ENCODE results near the gene POU2AF1. TPM values are rescaled to one million over a fixed set of nuclear protein-coding genes. Genes with fewer than 3 reads are reported as not detected.
A peak's percentile ranks its signal among the peaks of the same experiment; 100 is the strongest.

POU2AF1 gene
- total and polyA plus RNA-seq, 2 of the 13 experiments (the other 11 are each of a cell fraction or from before 2014, with no cell fraction given): 1.9 to 3.6 TPM

DNA sequence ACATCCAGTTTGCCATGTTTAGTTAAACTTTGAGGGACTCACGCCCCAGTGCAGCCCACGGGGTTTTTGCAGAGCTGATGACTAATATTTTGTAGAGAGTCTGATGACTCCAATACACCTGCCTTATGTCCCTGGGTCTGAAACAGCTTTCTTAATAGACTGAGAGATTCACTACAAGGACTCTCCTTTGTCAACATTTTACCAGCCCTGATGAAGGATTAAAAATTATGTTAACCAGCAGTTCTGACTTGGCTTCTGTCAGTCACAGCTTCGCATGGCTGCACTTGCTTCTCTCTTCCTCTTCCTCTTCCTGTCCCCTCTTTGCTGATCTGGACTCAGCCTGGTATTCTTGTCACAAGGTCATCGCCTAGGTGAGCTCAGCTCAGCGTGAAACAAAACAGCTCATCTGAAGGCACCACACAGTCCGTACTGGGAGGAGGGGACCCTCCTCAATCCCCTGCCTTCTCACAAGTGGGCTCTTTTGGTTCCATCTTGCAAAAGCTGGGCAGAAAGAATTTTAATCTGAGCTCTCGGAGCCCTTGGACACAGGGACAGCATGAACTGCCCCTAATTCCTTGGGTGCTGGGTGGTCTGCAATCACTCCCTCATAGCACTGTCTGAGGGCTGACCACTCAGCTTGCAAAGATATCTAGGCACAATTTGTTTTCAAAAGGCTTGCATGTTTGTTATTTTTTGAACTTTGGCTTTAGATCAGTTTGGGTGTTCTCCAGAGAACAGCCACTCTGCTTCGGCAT is 38.1 kb upstream of the POU2AF1 start:
- Histone ChIP-seq H3K4me2 (ENCODE audit: low read depth, low read length) (peak overlapping the region; percentile 8; the same call in 1 of the 2 replicates), H4K20me1 (ENCODE audit: insufficient read depth, low read length) (no peaks in the 10 kb centered on the region), H3K79me2 (ENCODE audit: insufficient read depth, low read length) (no peaks in the 10 kb centered on the region), H3K36me3 (replicated peaks in 1 of 2; ENCODE audit: control insufficient read depth in 1 of 2, insufficient read depth in 2 of 2, low read length in 2 of 2) (no peaks in the 10 kb centered on the region), H3K27me3 (ENCODE audit: control insufficient read depth in 1 of 2, insufficient read depth in 2 of 2, low read length in 2 of 2) (no peaks in the 10 kb centered on the region), H2AFZ (ENCODE audit: low read length) (no peak overlapping the region), H3K4me1 (ENCODE audit: insufficient read depth, low read length) (peaks cover 77% of the 10 kb centered on the region), H3K9me3 (ENCODE audit: low read length) (no peaks in the 10 kb centered on the region), H3K27ac (ENCODE audit: extremely low read length, insufficient read depth, low read length) (peak overlapping the region; percentile 83), H3K4me3 (replicated peaks in 1 of 3; ENCODE audit: insufficient read depth in 1 of 3, low read depth in 2 of 3, low read length in 3 of 3) (no peak overlapping the region), H3K9ac (ENCODE audit: insufficient read depth, low read depth, low read length) (peak overlapping the region; percentile 59)
- intact Hi-C loops (cut with micrococcal nuclease; ENCODE audit: unreplicated experiment) (no loop called here), in situ Hi-C loops (cut with HindIII; ENCODE audit: extremely low pct_ligation_motif_present, low pct_unique_long_range_greater_than_20kb) (loop anchor here (5.0 kb wide), 1 partner anchor 55 kb away; no protein-coding TSS in a partner anchor)
- FAIRE-seq (peak; percentile 85), DNase-seq (ENCODE audit: low spot score) (peak; percentile 80), ATAC-seq (peak; percentile 95)
- BruUV-seq (replicated peaks): no TSS peak
- ChIA-PET POLR2A (interaction anchor here (0.8 to 4.1 kb wide), 8 partner anchors 8 to 118 kb away, joined by 3 to 22 read pairs (median 8); partner anchors contain the start of gene POU2AF3), CTCF (ENCODE audit: low intra/inter-chr PET ratio, low total read pairs) (no interaction called here)
- WGBS (ENCODE audit: low lambda C conversion rate): 33% methylated on average over 6 of the region's 8 CpGs
- TF ChIP-seq, protein P1, sequence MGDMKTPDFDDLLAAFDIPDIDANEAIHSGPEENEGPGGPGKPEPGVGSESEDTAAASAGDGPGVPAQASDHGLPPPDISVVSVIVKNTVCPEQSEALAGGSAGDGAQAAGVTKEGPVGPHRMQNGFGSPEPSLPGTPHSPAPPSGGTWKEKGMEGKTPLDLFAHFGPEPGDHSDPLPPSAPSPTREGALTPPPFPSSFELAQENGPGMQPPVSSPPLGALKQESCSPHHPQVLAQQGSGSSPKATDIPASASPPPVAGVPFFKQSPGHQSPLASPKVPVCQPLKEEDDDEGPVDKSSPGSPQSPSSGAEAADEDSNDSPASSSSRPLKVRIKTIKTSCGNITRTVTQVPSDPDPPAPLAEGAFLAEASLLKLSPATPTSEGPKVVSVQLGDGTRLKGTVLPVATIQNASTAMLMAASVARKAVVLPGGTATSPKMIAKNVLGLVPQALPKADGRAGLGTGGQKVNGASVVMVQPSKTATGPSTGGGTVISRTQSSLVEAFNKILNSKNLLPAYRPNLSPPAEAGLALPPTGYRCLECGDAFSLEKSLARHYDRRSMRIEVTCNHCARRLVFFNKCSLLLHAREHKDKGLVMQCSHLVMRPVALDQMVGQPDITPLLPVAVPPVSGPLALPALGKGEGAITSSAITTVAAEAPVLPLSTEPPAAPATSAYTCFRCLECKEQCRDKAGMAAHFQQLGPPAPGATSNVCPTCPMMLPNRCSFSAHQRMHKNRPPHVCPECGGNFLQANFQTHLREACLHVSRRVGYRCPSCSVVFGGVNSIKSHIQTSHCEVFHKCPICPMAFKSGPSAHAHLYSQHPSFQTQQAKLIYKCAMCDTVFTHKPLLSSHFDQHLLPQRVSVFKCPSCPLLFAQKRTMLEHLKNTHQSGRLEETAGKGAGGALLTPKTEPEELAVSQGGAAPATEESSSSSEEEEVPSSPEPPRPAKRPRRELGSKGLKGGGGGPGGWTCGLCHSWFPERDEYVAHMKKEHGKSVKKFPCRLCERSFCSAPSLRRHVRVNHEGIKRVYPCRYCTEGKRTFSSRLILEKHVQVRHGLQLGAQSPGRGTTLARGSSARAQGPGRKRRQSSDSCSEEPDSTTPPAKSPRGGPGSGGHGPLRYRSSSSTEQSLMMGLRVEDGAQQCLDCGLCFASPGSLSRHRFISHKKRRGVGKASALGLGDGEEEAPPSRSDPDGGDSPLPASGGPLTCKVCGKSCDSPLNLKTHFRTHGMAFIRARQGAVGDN (CRISPR knock-in tag; IDR thresholded peaks at IDR 0.05): peak; percentile 37; the same call in 1 of the 2 replicates
- TF ChIP-seq ZSCAN31 (CRISPR knock-in tag; IDR thresholded peaks at IDR 0.05; ENCODE audit: low read depth): no peak
- no peak for TF ChIP-seq RXRA (CRISPR knock-in tag; IDR thresholded peaks at IDR 0.05)
- TF ChIP-seq PAWR (CRISPR knock-in tag; IDR thresholded peaks at IDR 0.05; ENCODE audit: borderline replicate concordance): no peak
- no peak for TF ChIP-seq POLR2AphosphoS5 (IDR thresholded peaks at IDR 0.05; ENCODE audit: low read depth, low read length)
- TF ChIP-seq, protein P2, sequence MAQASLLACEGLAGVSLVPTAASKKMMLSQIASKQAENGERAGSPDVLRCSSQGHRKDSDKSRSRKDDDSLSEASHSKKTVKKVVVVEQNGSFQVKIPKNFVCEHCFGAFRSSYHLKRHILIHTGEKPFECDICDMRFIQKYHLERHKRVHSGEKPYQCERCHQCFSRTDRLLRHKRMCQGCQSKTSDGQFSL (CRISPR knock-in tag; IDR thresholded peaks at IDR 0.05): no peak
- TF ChIP-seq, protein P3, sequence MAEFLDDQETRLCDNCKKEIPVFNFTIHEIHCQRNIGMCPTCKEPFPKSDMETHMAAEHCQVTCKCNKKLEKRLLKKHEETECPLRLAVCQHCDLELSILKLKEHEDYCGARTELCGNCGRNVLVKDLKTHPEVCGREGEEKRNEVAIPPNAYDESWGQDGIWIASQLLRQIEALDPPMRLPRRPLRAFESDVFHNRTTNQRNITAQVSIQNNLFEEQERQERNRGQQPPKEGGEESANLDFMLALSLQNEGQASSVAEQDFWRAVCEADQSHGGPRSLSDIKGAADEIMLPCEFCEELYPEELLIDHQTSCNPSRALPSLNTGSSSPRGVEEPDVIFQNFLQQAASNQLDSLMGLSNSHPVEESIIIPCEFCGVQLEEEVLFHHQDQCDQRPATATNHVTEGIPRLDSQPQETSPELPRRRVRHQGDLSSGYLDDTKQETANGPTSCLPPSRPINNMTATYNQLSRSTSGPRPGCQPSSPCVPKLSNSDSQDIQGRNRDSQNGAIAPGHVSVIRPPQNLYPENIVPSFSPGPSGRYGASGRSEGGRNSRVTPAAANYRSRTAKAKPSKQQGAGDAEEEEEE (CRISPR knock-in tag; IDR thresholded peaks at IDR 0.05; ENCODE audit: borderline replicate concordance): no peak
- no peak for TF ChIP-seq TAF1 (CRISPR knock-in tag; IDR thresholded peaks at IDR 0.05)
- no peak for TF ChIP-seq ZNF335 (CRISPR knock-in tag; IDR thresholded peaks at IDR 0.05)
- TF ChIP-seq CBFB (CRISPR knock-in tag; IDR thresholded peaks at IDR 0.05): no peak
- no peak for TF ChIP-seq TARDBP (CRISPR knock-in tag; IDR thresholded peaks at IDR 0.05)
- TF ChIP-seq HNRNPLL (IDR thresholded peaks at IDR 0.05; ENCODE audit: low read depth, low read length, poor library complexity, severe bottlenecking): no peak
- no peak for TF ChIP-seq ZNF768 (CRISPR knock-in tag; IDR thresholded peaks at IDR 0.05)
- 0 out of 2 replicates have a peak, but pooled peaks have one; percentile 33 for TF ChIP-seq KAT8 (CRISPR knock-in tag; IDR thresholded peaks at IDR 0.05)
- TF ChIP-seq, protein P4, sequence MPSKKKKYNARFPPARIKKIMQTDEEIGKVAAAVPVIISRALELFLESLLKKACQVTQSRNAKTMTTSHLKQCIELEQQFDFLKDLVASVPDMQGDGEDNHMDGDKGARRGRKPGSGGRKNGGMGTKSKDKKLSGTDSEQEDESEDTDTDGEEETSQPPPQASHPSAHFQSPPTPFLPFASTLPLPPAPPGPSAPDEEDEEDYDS (CRISPR knock-in tag; IDR thresholded peaks at IDR 0.05): peak; percentile 32; the same call in 1 of the 2 replicates
- TF ChIP-seq NFIB (CRISPR knock-in tag; IDR thresholded peaks at IDR 0.05; ENCODE audit: borderline replicate concordance): no peak
- no peak for TF ChIP-seq SOX5 (CRISPR knock-in tag; IDR thresholded peaks at IDR 0.05; ENCODE audit: borderline replicate concordance)
- TF ChIP-seq NONO (IDR thresholded peaks at IDR 0.05): no peak
- TF ChIP-seq NONO (CRISPR knock-in tag; conservative IDR thresholded peaks at IDR 0.05): peak; percentile 53; the same call in 1 of the 2 replicates
